ENCODE data around the gene GALNTL6. TPM values are rescaled to one million over a fixed set of nuclear protein-coding genes. Genes with fewer than 3 reads are reported as not detected.

Gene GALNTL6
- total and polyA plus RNA-seq, 2 donors (not counting 1 experiment from before 2014, with no cell fraction given) = 0.99 to 1.1 TPM

DNA sequence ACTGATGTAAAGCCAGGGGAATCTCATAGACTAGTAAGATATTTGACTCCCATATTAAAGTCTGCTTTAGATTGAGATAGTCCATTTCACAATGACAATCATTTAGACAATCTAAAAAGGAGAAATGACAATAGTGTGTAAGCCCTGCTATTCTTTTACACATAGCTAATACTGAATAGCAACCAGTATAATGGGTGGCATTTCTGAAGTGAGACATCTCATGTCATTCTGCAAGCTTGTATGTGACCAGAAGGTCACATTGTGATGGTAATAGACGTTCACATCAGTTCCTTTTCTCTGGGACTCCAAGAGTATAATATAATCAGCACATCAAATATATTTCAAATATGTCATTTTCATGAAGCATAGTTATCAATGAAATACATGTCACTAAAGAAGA lies 440.2 kb downstream of the GALNTL6 start:
- H3K79me2 ChIP-seq (ENCODE audit: control insufficient read depth, insufficient read depth, low read length) = no peaks in the 10 kb centered on the region
- no peaks in the 10 kb centered on the region for H3K9me3 ChIP-seq (ENCODE audit: control extremely low read depth in 1 of 3, control insufficient read depth in 2 of 3, insufficient read depth in 1 of 3, low read length in 2 of 3)
- ATAC-seq (ENCODE audit: low read depth) = no peak
- H3K4me1 Mint-ChIP-seq = no peaks in the 10 kb centered on the region
- no peak overlapping the region for H3K27ac ChIP-seq (ENCODE audit: low read length in 2 of 2)
- no peaks in the 10 kb centered on the region for H4K20me1 ChIP-seq (ENCODE audit: control insufficient read depth, insufficient read depth, low read length, poor library complexity, severe bottlenecking)
- H3K9ac ChIP-seq (ENCODE audit: low read length) = no peak overlapping the region
- TF ChIP-seq EZH2 (IDR thresholded peaks at IDR 0.05; ENCODE audit: borderline replicate concordance, insufficient read depth, low read depth, low read length, poor library complexity, severe bottlenecking) = no peak
- TF ChIP-seq, protein P1, sequence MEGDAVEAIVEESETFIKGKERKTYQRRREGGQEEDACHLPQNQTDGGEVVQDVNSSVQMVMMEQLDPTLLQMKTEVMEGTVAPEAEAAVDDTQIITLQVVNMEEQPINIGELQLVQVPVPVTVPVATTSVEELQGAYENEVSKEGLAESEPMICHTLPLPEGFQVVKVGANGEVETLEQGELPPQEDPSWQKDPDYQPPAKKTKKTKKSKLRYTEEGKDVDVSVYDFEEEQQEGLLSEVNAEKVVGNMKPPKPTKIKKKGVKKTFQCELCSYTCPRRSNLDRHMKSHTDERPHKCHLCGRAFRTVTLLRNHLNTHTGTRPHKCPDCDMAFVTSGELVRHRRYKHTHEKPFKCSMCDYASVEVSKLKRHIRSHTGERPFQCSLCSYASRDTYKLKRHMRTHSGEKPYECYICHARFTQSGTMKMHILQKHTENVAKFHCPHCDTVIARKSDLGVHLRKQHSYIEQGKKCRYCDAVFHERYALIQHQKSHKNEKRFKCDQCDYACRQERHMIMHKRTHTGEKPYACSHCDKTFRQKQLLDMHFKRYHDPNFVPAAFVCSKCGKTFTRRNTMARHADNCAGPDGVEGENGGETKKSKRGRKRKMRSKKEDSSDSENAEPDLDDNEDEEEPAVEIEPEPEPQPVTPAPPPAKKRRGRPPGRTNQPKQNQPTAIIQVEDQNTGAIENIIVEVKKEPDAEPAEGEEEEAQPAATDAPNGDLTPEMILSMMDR (IDR thresholded peaks at IDR 0.05) = no peak
- ChIA-PET CTCF (no interaction called here), POLR2A (no interaction called here)
- no peak for DNase-seq
- peaks cover 3% of the 10 kb centered on the region for H3K9me3 Mint-ChIP-seq (ENCODE audit: insufficient read depth)
- no peaks in the 10 kb centered on the region for H3K27me3 Mint-ChIP-seq
- no peaks in the 10 kb centered on the region for H3K4me1 ChIP-seq (ENCODE audit: control insufficient read depth in 2 of 2, insufficient read depth in 2 of 2, low read length in 2 of 2)
- H3K27ac Mint-ChIP-seq = no peak overlapping the region
- no CpG with 5 or more reads among the region's 1 CpG for WGBS (ENCODE audit: insufficient coverage)
- no peaks in the 10 kb centered on the region for H3K27me3 ChIP-seq (replicated peaks in 1 of 4; ENCODE audit: control extremely low read depth in 1 of 4, control insufficient read depth in 3 of 4, insufficient read depth in 4 of 4, low read length in 3 of 4)
- no peak overlapping the region for H2AFZ ChIP-seq (ENCODE audit: insufficient read depth, low read depth, low read length, poor library complexity, severe bottlenecking)
- no peak overlapping the region for H3K4me2 ChIP-seq (replicated peaks; ENCODE audit: low read depth, low read length, poor library complexity, severe bottlenecking)
- H3K36me3 ChIP-seq (replicated peaks in 1 of 2; ENCODE audit: control extremely low read depth in 1 of 2, control insufficient read depth in 1 of 2, extremely low read depth in 1 of 2, insufficient read depth in 2 of 2, low read length in 1 of 2) = no peaks in the 10 kb centered on the region
- no peak overlapping the region for H3K4me3 Mint-ChIP-seq
- H3K4me3 ChIP-seq (ENCODE audit: control extremely low read depth in 1 of 5, extremely low read depth in 1 of 5, insufficient read depth in 1 of 5, low read depth in 2 of 5, low read length in 4 of 5) = no peak overlapping the region
- intact Hi-C loops (cut with micrococcal nuclease) = no loop called here

DNA sequence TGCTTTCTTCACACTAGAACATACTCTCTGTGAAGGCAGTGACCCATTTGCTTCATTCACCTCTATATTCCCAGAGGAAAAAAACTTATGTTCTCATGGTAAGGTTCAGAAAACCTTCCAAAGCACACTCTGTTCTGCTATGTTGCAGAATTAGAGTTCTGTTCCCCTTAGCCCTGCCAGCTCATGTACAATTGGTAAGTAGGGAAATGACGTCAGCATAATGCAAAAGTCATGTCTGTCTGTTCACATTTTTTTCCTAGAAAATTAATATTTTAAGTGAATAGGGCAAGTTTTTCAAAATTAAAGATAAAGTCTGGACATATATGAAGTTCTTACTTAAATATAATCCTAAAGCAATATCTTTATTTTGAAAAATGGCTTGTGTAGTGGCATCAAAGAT lies 443.6 kb downstream of the GALNTL6 start:
- Histone ChIP-seq H3K36me3 (replicated peaks in 1 of 2; ENCODE audit: control extremely low read depth in 1 of 2, control insufficient read depth in 1 of 2, extremely low read depth in 1 of 2, insufficient read depth in 2 of 2, low read length in 1 of 2) (no peaks in the 10 kb centered on the region), H3K27me3 (replicated peaks in 1 of 4; ENCODE audit: control extremely low read depth in 1 of 4, control insufficient read depth in 3 of 4, insufficient read depth in 4 of 4, low read length in 3 of 4) (no peaks in the 10 kb centered on the region), H3K4me3 (ENCODE audit: control extremely low read depth in 1 of 5, extremely low read depth in 1 of 5, insufficient read depth in 1 of 5, low read depth in 2 of 5, low read length in 4 of 5) (no peak overlapping the region), H3K79me2 (ENCODE audit: control insufficient read depth, insufficient read depth, low read length) (no peaks in the 10 kb centered on the region), H3K4me1 (ENCODE audit: control insufficient read depth in 2 of 2, insufficient read depth in 2 of 2, low read length in 2 of 2) (no peaks in the 10 kb centered on the region), H4K20me1 (ENCODE audit: control insufficient read depth, insufficient read depth, low read length, poor library complexity, severe bottlenecking) (no peaks in the 10 kb centered on the region), H3K9ac (ENCODE audit: low read length) (no peak overlapping the region), H3K9me3 (ENCODE audit: control extremely low read depth in 1 of 3, control insufficient read depth in 2 of 3, insufficient read depth in 1 of 3, low read length in 2 of 3) (no peaks in the 10 kb centered on the region), H3K27ac (ENCODE audit: low read length in 2 of 2) (no peak overlapping the region), H3K4me2 (replicated peaks; ENCODE audit: low read depth, low read length, poor library complexity, severe bottlenecking) (no peak overlapping the region), H2AFZ (ENCODE audit: insufficient read depth, low read depth, low read length, poor library complexity, severe bottlenecking) (no peak overlapping the region)
- Mint-ChIP-seq H3K9me3 (ENCODE audit: insufficient read depth) (peaks cover 2% of the 10 kb centered on the region), H3K4me1 (no peaks in the 10 kb centered on the region), H3K27ac (no peak overlapping the region), H3K4me3 (no peak overlapping the region), H3K27me3 (no peaks in the 10 kb centered on the region)
- DNase-seq (no peak), ATAC-seq (ENCODE audit: low read depth) (no peak)
- intact Hi-C loops (cut with micrococcal nuclease) = no loop called here
- no peak for TF ChIP-seq EZH2 (IDR thresholded peaks at IDR 0.05; ENCODE audit: borderline replicate concordance, insufficient read depth, low read depth, low read length, poor library complexity, severe bottlenecking)
- TF ChIP-seq, protein P1 (IDR thresholded peaks at IDR 0.05) = no peak
- ChIA-PET POLR2A (no interaction called here), CTCF (no interaction called here)
- WGBS (ENCODE audit: insufficient coverage) = no CpG with 5 or more reads among the region's 1 CpG
